Bone marrow (tissue), 2 donors: ENCODE data around the gene RRAGA.
"Not testable (repeated sequence)": the region's sequence is repeated elsewhere in the genome, so short reads cannot be mapped to it uniquely, and the experiment has no call there.

Experiments used
- DNase-seq, 2 donors: peaks; one replicate each; lab custom pipeline; 2025; lab: John Stamatoyannopoulos, UW

The RRAGA gene

GRCh38 chr9:19087106-19088000 is 38.1 kb downstream of the RRAGA start:
- no peak for DNase-seq

- not testable (repeated sequence) for DNase-seq
Measured at GRCh38 chr9:19097431-19097830, 48.2 kb downstream of the RRAGA start.
